Loucy (cell line): Measurements from ENCODE around the gene GNA14.

Experiments used
- H2AFZ ChIP-seq: fragments of 200-600 bp; sonication (generic); 2 replicates; pipeline ENCODE4 v1.6.0; 2016; ENCODE audit warnings: antibody characterized with exemption, mild to moderate bottlenecking, low read length, moderate library complexity
- H3F3A ChIP-seq: fragments of 200-600 bp; 2 replicates; pipeline ENCODE4 v1.6.0; 2016; ENCODE audit warnings: antibody characterized with exemption, low read depth, mild to moderate bottlenecking
- H3K27me3 ChIP-seq: fragments of 200-600 bp; sonication (generic); 2 replicates; pipeline ENCODE4 v1.6.1; 2014; ENCODE audit warnings: low read length, mild to moderate bottlenecking; ENCODE audit not compliant: insufficient read depth, poor library complexity, severe bottlenecking
- H3K36me3 ChIP-seq: fragments of 200-600 bp; sonication (generic); 2 replicates; pipeline ENCODE4 v1.6.1; 2016; ENCODE audit warnings: low read length; ENCODE audit not compliant: insufficient read depth
- H3K4me1 ChIP-seq: fragments of 200-600 bp; sonication (generic); 2 replicates; pipeline ENCODE4 v1.5.1; 2014; ENCODE audit warnings: low read length, mild to moderate bottlenecking; ENCODE audit not compliant: insufficient read depth, poor library complexity, severe bottlenecking
- H3K4me2 ChIP-seq: fragments of 200-600 bp; sonication (generic); 2 replicates; pipeline ENCODE4 v1.6.0; 2014; ENCODE audit warnings: antibody characterized with exemption, low read length, low read depth, mild to moderate bottlenecking; ENCODE audit not compliant: poor library complexity, severe bottlenecking
- H3K4me3 ChIP-seq: fragments of 200-600 bp; sonication (generic); 2 replicates; pipeline ENCODE4 v1.5.1; 2014; ENCODE audit warnings: low read length, mild to moderate bottlenecking, mixed read lengths; ENCODE audit not compliant: poor library complexity, severe bottlenecking
- H3K79me2 ChIP-seq: fragments of 200-600 bp; sonication (generic); 2 replicates; pipeline ENCODE4 v1.6.1; 2014; ENCODE audit warnings: low read length; ENCODE audit not compliant: insufficient read depth
- H3K9ac ChIP-seq: fragments of 200-600 bp; sonication (generic); 2 replicates; pipeline ENCODE4 v1.6.0; 2014; ENCODE audit warnings: mild to moderate bottlenecking, low read depth, low read length, moderate library complexity; ENCODE audit not compliant: poor library complexity, severe bottlenecking
- H3K9me2 ChIP-seq: fragments of 200-600 bp; sonication (generic); replicated peaks from 2 replicates; pipeline ENCODE4 v1.6.1; 2016; ENCODE audit warnings: low read depth, low read length, mixed read lengths
- H3K9me3 ChIP-seq: fragments of 200-600 bp; sonication (generic); 2 replicates; pipeline ENCODE4 v1.6.1; 2014; ENCODE audit warnings: mild to moderate bottlenecking, antibody characterized with exemption, low read length, low read depth; ENCODE audit not compliant: insufficient read depth
- H4K20me1 ChIP-seq: fragments of 200-600 bp; sonication (generic); 2 replicates; pipeline ENCODE4 v1.6.0; 2014; ENCODE audit warnings: antibody characterized with exemption, low read length, mild to moderate bottlenecking; ENCODE audit not compliant: insufficient read depth, poor library complexity, severe bottlenecking
- EZH2phosphoT487 ChIP-seq: fragments of 200-600 bp; IDR thresholded peaks from 2 replicates; pipeline ENCODE4 v1.6.1; 2018; ENCODE audit warnings: antibody characterized with exemption, mild to moderate bottlenecking, moderate library complexity, borderline replicate concordance
- TF ChIP-seq, protein P1 (sequence below): fragments of 200-600 bp; sonication (generic); conservative IDR thresholded peaks from 2 replicates; pipeline ENCODE4 v1.5.1; 2014; ENCODE audit warnings: mild to moderate bottlenecking, antibody characterized with exemption, low read length

Gene GNA14

DNA sequence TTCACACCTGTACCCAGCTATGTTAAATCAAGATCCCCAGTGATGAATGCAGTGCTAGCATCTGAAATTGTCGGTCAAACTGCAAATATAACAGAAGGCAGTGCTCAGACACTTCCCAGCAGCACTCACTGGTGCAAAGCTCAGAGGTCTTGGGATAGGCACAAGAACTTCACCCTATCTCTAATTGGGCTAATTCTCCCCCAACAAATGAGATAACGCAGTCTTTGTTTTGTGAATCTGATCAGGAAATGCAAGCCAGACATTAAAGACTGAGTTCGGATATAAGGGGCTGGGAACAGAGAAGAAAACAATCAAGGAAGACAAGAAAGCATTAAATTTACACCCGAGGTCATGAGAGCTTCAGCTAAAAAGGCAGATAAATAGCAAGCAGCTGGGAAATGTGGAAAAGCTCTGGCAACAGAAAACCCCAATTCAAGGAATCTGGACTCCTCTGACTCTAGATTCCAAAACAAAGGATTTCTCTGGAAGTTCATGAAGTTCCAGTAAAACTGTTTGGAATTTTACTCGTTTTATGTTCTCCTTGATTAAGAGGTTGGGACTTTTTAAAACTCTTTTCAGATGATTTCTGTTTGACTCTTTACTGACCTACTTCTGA is 65.1 kb downstream of the GNA14 start:
- no peak overlapping the region for H3K9ac ChIP-seq
- H4K20me1 ChIP-seq: no peaks in the 10 kb centered on the region
- no peak overlapping the region for H3K4me3 ChIP-seq
- no peaks in the 10 kb centered on the region for H3K79me2 ChIP-seq
- H3K9me2 ChIP-seq: no peaks in the 10 kb centered on the region
- H3F3A ChIP-seq: no peaks in the 10 kb centered on the region
- no peak overlapping the region for H2AFZ ChIP-seq
- no peak overlapping the region for H3K4me2 ChIP-seq
- H3K4me1 ChIP-seq: peaks cover 4% of the 10 kb centered on the region
- TF ChIP-seq, protein P1, sequence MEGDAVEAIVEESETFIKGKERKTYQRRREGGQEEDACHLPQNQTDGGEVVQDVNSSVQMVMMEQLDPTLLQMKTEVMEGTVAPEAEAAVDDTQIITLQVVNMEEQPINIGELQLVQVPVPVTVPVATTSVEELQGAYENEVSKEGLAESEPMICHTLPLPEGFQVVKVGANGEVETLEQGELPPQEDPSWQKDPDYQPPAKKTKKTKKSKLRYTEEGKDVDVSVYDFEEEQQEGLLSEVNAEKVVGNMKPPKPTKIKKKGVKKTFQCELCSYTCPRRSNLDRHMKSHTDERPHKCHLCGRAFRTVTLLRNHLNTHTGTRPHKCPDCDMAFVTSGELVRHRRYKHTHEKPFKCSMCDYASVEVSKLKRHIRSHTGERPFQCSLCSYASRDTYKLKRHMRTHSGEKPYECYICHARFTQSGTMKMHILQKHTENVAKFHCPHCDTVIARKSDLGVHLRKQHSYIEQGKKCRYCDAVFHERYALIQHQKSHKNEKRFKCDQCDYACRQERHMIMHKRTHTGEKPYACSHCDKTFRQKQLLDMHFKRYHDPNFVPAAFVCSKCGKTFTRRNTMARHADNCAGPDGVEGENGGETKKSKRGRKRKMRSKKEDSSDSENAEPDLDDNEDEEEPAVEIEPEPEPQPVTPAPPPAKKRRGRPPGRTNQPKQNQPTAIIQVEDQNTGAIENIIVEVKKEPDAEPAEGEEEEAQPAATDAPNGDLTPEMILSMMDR: no peak
- no peak for TF ChIP-seq EZH2phosphoT487
- no peaks in the 10 kb centered on the region for H3K9me3 ChIP-seq
- H3K36me3 ChIP-seq: no peaks in the 10 kb centered on the region
- no peaks in the 10 kb centered on the region for H3K27me3 ChIP-seq

DNA sequence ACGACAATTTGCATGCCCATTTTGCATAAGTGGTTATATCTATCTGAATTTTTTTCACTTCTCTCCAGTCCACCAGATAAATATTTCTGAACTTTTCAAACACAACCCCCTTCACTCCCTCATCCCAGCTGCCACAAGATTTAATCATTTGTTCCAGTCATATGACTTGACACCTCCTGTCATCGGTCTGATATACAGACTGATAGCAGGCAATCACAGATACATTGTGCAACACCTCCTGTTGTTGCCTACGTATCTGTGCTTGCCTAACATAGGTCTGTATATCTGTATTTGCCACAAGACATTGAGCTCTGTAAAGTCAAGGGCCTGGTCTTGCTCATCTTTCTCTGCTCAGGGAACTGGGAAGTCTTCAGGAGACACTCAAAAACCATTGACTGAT is 65.6 kb downstream of the GNA14 start:
- Histone ChIP-seq H3K36me3 (no peaks in the 10 kb centered on the region), H3F3A (no peaks in the 10 kb centered on the region), H3K4me1 (no peaks in the 10 kb centered on the region), H3K4me3 (no peak overlapping the region), H3K27me3 (no peaks in the 10 kb centered on the region), H3K4me2 (no peak overlapping the region), H3K9me3 (no peaks in the 10 kb centered on the region), H3K9me2 (no peaks in the 10 kb centered on the region), H3K79me2 (no peaks in the 10 kb centered on the region), H4K20me1 (no peaks in the 10 kb centered on the region), H2AFZ (no peak overlapping the region), H3K9ac (no peak overlapping the region)
- TF ChIP-seq, protein P1: no peak
- TF ChIP-seq EZH2phosphoT487: no peak

DNA sequence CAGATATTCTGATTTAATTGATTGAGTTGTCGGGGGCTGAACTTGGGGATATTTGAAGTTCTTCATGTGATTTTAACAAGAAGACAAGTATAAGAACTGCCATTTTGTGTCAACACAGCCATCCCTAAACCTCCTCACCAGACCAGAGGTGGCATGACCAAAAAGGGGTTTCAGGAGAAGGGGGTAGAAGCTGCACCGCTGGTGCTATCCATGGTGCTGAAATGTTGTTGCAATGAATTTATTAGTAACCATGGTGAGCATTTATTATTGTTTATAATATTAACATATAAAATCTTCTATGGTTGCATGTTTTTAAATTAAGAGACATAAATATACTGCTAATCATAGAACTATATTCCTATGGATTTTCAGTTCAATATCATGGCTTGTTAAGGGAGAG is 72.3 kb downstream of the GNA14 start:
- Histone ChIP-seq H3K79me2 (no peaks in the 10 kb centered on the region), H4K20me1 (no peaks in the 10 kb centered on the region), H3K9me2 (no peaks in the 10 kb centered on the region), H3K4me3 (no peak overlapping the region), H3K9ac (no peak overlapping the region), H3K27me3 (no peaks in the 10 kb centered on the region), H3K9me3 (no peaks in the 10 kb centered on the region), H2AFZ (no peak overlapping the region), H3K36me3 (no peaks in the 10 kb centered on the region), H3F3A (no peaks in the 10 kb centered on the region), H3K4me1 (no peaks in the 10 kb centered on the region), H3K4me2 (no peak overlapping the region)
- TF ChIP-seq, protein P1: no peak
- TF ChIP-seq EZH2phosphoT487: no peak
